ENCODE measurements around the gene RIC8A. TPM values are rescaled to one million over a fixed set of nuclear protein-coding genes. Genes with fewer than 3 reads are reported as not detected.

Gene RIC8A
- total and polyA plus RNA-seq, 4 donors = 93.1 to 118 (median 101) TPM

Other genes with a start within 250 kb of the RIC8A start
- gene SCGB1C1, start 14.6 kb upstream of the RIC8A start, total RNA-seq = not detected
- gene SCGB1C1, start 14.6 kb upstream of the RIC8A start, polyA plus RNA-seq (ENCODE audit: insufficient read length in 2 of 2) = not detected
- 10 to 100 TPM; 11.2 to 16.1 TPM for gene BET1L, start 309 bp upstream of the RIC8A start, total RNA-seq
- gene BET1L, start 309 bp upstream of the RIC8A start, polyA plus RNA-seq (ENCODE audit: insufficient read length in 2 of 2) = 10 to 100 TPM; 26.3 to 31.2 TPM
- 10 to 100 TPM; 15.3 to 24.1 TPM for gene SIRT3, start 28.6 kb downstream of the RIC8A start, total RNA-seq
- gene SIRT3, start 28.6 kb downstream of the RIC8A start, polyA plus RNA-seq (ENCODE audit: insufficient read length in 2 of 2) = 10 to 100 TPM; 44.9 to 58.0 TPM
- gene PSMD13, start 29.3 kb downstream of the RIC8A start, total RNA-seq = 10 to 100 TPM; 93.5 to 95.0 TPM
- 100 to 1,000 TPM; 134 to 160 TPM for gene PSMD13, start 29.3 kb downstream of the RIC8A start, polyA plus RNA-seq (ENCODE audit: insufficient read length in 2 of 2)
- gene NLRP6, start 70.7 kb downstream of the RIC8A start, total RNA-seq = not detected
- not detected for gene NLRP6, start 70.7 kb downstream of the RIC8A start, polyA plus RNA-seq (ENCODE audit: insufficient read length in 2 of 2)
- gene PGGHG, start 81.4 kb downstream of the RIC8A start, total RNA-seq = 10 to 100 TPM in 1 of 2 donors, 1 to 10 TPM in 1; 3.9 to 15.9 TPM
- 1 to 10 TPM; 5.9 to 6.5 TPM for gene PGGHG, start 81.4 kb downstream of the RIC8A start, polyA plus RNA-seq (ENCODE audit: insufficient read length in 2 of 2)
- gene IFITM5, start 91.8 kb downstream of the RIC8A start, total RNA-seq = not detected
- under 1 TPM in 1 of 2 donors, not detected in 1; 0.29 TPM for gene IFITM5, start 91.8 kb downstream of the RIC8A start, polyA plus RNA-seq (ENCODE audit: insufficient read length in 2 of 2)
- gene IFITM2, start 100.1 kb downstream of the RIC8A start, total RNA-seq = 100 to 1,000 TPM in 1 of 2 donors, 10 to 100 TPM in 1; 26.3 to 132 TPM
- 10 to 100 TPM; 58.4 to 59.4 TPM for gene IFITM2, start 100.1 kb downstream of the RIC8A start, polyA plus RNA-seq (ENCODE audit: insufficient read length in 2 of 2)
- 100 to 1,000 TPM in 1 of 2 donors, 10 to 100 TPM in 1; 23.1 to 125 TPM for gene IFITM1, start 106.3 kb downstream of the RIC8A start, total RNA-seq
- gene IFITM1, start 106.3 kb downstream of the RIC8A start, polyA plus RNA-seq (ENCODE audit: insufficient read length in 2 of 2) = 10 to 100 TPM; 18.0 to 29.2 TPM
- gene IFITM3, start 113.2 kb downstream of the RIC8A start, total RNA-seq = 100 to 1,000 TPM in 1 of 2 donors, 10 to 100 TPM in 1; 26.2 to 217 TPM
- 100 to 1,000 TPM; 121 to 179 TPM for gene IFITM3, start 113.2 kb downstream of the RIC8A start, polyA plus RNA-seq (ENCODE audit: insufficient read length in 2 of 2)
- gene B4GALNT4, start 161.8 kb downstream of the RIC8A start, total RNA-seq = 10 to 100 TPM; 27.0 to 67.1 TPM
- gene B4GALNT4, start 161.8 kb downstream of the RIC8A start, polyA plus RNA-seq (ENCODE audit: insufficient read length in 2 of 2) = 100 to 1,000 TPM; 182 to 192 TPM
- under 1 TPM; 0.61 to 0.69 TPM for gene PKP3, start 186.5 kb downstream of the RIC8A start, total RNA-seq
- 1 to 10 TPM in 1 of 2 donors, under 1 TPM in 1; 0.77 to 1.3 TPM for gene PKP3, start 186.5 kb downstream of the RIC8A start, polyA plus RNA-seq (ENCODE audit: insufficient read length in 2 of 2)
- gene SIGIRR, start 207.3 kb downstream of the RIC8A start, total RNA-seq = 10 to 100 TPM; 10.6 to 42.5 TPM
- gene SIGIRR, start 207.3 kb downstream of the RIC8A start, polyA plus RNA-seq (ENCODE audit: insufficient read length in 2 of 2) = 10 to 100 TPM; 41.2 to 56.4 TPM
- under 1 TPM in 1 of 2 donors, not detected in 1; 0.22 TPM for gene ANO9, start 234.3 kb downstream of the RIC8A start, total RNA-seq
- gene ANO9, start 234.3 kb downstream of the RIC8A start, polyA plus RNA-seq (ENCODE audit: insufficient read length in 2 of 2) = under 1 TPM; 0.10 to 0.53 TPM
- 10 to 100 TPM; 17.9 to 30.7 TPM for gene PTDSS2, start 242.6 kb downstream of the RIC8A start, total RNA-seq
- gene PTDSS2, start 242.6 kb downstream of the RIC8A start, polyA plus RNA-seq (ENCODE audit: insufficient read length in 2 of 2) = 10 to 100 TPM; 49.6 to 62.7 TPM